Astrocyte of the cerebellum (primary cell): ENCODE data around the gene ITGA8.

Experiments
- DNase-seq: peaks from one replicate; pipeline ENCODE4 v3.0.0-alpha.2; 2011; ENCODE audit warnings: low read depth
- H3K4me3 ChIP-seq: 2 replicates; pipeline ENCODE4 v1.5.1; 2011; ENCODE audit warnings: mild to moderate bottlenecking, low read depth, low read length, moderate library complexity
- in situ Hi-C: cut with HindIII; loops from 2 replicates; pipeline ENCODE4 v1.10.0; 2017; ENCODE audit warnings: low sequenced_read_pairs
- TF ChIP-seq, protein P1 (sequence below): IDR thresholded peaks from 2 replicates; pipeline ENCODE4 v1.5.1; 2012; ENCODE audit warnings: low read length, low read depth, moderate library complexity, mild to moderate bottlenecking; ENCODE audit errors: missing control alignments

ITGA8 gene

DNA sequence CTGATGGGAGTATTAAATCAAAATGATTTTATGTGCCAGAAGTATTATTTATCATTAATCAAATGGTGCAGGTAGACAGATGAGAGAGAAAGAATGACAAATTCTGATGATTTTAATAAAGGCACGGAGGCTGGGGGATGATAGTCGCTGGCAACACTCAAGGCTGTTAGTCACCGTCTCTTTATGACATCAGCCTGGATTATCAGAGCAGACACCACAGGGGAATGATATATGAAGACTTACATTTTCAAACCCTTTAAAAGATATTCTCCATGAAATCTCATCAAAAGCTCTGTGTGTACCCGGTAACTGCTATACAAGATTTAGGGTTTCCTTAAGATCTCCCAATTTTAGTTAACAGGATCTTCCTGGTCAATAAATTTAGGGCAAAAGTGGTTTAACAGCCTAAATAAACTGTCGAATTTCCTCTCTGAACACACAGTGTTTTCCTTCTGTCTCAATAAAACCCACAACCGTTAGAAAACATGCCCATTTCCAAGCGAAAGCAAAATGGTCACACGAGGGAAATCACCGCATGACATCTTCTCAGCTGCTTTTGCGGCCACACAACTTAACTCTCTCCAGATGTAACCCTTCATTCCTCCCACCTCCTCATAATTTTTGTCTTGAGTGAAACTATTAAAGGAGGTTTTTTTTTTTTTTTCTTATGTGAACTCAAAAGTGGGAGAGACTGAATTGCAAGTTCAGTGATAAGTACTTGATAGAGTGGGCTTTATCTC lies 215.5 kb downstream of the ITGA8 start:
- no peak for DNase-seq
- TF ChIP-seq, protein P1, sequence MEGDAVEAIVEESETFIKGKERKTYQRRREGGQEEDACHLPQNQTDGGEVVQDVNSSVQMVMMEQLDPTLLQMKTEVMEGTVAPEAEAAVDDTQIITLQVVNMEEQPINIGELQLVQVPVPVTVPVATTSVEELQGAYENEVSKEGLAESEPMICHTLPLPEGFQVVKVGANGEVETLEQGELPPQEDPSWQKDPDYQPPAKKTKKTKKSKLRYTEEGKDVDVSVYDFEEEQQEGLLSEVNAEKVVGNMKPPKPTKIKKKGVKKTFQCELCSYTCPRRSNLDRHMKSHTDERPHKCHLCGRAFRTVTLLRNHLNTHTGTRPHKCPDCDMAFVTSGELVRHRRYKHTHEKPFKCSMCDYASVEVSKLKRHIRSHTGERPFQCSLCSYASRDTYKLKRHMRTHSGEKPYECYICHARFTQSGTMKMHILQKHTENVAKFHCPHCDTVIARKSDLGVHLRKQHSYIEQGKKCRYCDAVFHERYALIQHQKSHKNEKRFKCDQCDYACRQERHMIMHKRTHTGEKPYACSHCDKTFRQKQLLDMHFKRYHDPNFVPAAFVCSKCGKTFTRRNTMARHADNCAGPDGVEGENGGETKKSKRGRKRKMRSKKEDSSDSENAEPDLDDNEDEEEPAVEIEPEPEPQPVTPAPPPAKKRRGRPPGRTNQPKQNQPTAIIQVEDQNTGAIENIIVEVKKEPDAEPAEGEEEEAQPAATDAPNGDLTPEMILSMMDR, result no peak
- H3K4me3 ChIP-seq, result no peak overlapping the region
- in situ Hi-C loops, result no loop called here

DNA sequence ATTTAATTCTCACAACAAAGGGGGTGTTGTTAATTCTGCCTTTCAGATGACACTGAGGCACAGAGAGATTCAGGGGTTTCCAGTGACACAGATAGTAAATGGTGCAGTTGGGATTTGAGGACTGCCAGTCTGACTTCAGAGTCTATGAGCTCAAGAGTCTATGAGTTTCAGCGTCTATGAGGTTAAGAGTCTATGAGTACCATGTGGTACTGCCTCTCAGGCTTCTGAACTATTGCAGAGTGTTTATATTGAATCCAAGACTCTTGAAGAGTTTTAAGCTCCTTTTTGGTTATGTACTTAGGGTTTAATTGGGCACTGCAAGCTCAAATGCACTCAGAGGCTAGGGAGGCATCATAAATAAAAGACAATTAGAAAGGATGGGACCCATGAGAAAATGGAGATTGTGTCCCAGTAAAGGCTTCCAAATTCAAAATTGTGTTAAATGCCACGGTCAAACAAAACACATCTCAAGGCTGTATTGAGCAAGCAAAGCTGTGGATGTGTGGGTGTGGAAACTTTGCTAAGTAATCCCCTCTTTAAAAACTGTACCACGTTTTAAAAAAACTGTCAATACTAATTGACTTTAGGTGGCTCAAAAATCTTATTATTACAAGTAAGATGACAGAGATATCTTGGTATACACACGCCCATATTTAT lies 224.7 kb downstream of the ITGA8 start:
- no peak overlapping the region for H3K4me3 ChIP-seq
- in situ Hi-C loops, result no loop called here
- DNase-seq, result no peak
- TF ChIP-seq, protein P1, result no peak

DNA sequence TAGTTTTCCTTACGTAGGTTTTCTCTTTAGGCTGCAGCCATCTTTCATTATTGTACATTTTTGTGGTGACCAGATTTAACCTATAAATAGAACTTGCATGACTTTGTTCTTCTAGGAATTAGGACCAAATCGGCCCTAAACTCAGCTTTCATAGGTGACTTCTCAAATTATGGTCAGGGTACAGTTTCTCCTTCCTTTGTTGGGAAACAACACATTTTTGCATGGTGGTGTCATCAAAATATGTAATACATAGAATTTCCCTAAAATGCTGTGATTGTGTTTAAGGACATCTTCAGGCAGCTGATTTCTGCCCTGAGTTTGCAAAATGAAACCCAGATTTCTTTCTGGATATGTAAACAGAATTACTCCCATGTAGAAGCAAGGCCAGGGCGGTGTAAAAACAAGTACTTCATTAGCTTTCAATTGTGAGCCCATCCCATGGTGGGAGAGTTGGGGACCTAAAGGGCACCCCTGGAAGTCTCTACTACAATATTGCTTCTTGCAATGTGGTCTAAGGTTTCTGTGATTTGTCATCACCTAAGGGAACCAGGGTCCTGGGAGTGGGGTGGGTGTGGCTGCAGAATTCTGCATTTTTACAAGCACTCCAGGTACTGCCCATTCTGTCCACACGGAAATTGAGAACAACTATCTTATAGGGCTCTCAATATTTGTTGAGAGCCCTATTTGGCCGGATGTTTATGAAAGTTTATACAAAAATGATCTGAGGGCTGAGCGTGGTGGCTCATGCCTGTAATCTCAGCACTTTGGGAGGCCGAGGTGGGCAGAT lies 227.7 kb downstream of the ITGA8 start:
- no peak overlapping the region for H3K4me3 ChIP-seq
- in situ Hi-C loops, result no loop called here
- TF ChIP-seq, protein P1, result no peak
- no peak for DNase-seq

DNA sequence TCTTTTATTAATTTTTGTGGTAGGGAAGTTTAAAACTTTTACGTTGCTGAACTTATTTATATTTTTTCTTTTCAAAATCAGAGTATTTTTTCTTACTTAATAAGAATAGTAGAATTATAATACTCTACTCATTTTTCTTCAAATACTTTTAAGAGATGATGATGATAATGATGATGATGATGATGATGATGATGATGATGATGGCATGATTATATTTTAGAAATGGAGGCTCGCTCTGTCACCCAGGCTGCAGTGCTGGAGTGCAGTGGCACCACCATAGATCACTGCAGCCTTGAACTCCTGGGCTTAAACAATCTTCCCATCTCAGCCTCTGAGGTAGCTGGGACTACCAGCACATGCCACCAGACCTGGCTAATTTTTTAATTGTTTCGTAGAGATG lies 230.3 kb downstream of the ITGA8 start:
- H3K4me3 ChIP-seq, result no peak overlapping the region
- DNase-seq, result no peak
- TF ChIP-seq, protein P1, result no peak
- in situ Hi-C loops, result no loop called here

DNA sequence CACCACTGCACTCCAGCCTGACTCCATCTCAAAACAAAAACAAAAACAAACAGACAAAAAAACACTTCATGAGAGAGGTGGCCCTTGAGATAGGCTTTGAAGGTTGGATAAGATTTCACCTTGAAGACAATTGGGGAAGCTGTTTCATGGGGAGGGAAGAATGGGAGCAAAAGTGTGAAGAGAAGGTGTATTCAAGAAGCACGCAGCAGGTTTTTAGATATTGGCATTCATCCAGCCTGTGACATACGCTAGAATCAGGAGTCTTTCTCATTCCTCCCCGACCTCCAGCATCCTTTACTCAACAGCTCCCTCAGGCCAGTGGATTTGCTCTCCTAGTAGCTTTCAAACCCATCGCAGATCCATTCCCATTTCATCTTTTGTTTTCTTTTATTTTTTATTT lies 232.3 kb downstream of the ITGA8 start:
- DNase-seq, result no peak
- in situ Hi-C loops, result no loop called here
- TF ChIP-seq, protein P1, result no peak
- H3K4me3 ChIP-seq, result no peak overlapping the region

DNA sequence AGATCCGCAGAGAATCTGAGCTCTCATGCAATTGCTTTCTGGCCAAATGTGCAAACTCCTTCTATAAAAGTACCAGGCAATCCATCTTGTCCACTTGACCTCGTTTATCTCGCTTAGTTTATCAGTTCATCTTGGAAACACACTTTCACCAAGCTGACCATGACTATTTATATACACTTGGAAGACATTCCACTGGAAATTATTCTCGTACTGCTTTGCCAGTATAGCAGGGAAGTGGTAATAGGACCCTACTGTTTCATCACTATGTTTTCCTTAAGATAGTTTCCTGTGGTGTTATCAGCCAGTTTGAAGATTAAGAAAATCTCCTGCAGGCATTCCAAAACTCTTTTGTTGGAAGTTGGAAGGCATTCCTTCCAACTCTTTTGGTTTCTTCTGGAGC lies 233.3 kb downstream of the ITGA8 start:
- TF ChIP-seq, protein P1, result no peak
- in situ Hi-C loops, result no loop called here
- no peak overlapping the region for H3K4me3 ChIP-seq
- DNase-seq, result peak; percentile 53
